ENCODE results near the gene AVPR2.

Gene AVPR2

DNA sequence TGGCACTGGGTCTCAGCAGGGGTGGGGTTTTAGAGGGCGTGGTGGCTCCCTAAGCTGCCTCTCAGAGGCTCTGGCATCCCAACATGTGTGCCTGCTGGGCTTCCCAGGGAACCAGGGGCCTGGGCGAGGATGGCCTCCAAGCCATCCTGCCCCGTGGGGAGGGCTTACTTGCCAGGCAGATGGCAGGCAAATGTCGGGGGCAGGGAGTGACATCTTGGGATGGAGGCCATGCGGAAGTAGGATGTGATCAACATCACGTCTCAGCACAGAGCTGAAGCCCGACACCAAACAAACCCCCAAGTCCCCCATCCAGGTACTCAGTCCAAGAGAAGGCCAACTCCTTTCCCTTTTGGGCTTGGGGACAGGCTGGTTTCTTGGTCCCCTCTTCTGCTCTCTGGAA, 23.2 kb upstream of the AVPR2 start:
- TF ChIP-seq CTCF (IDR thresholded peaks at IDR 0.05): no peak
- Histone ChIP-seq H3K27ac (no peak overlapping the region), H3K9me3 (no peaks in the 10 kb centered on the region), H3K4me3 (ENCODE audit: low read depth in 1 of 2, low read length in 1 of 2) (no peak overlapping the region), H3K36me3 (no peaks in the 10 kb centered on the region), H3K27me3 (peaks cover 90% of the 10 kb centered on the region), H3K4me1 (ENCODE audit: control insufficient read depth in 1 of 2, insufficient read depth in 1 of 2, low read depth in 1 of 2, low read length in 1 of 2) (no peaks in the 10 kb centered on the region)

- Histone ChIP-seq H3K27me3 (peaks cover 98% of the 10 kb centered on the region), H3K27ac (no peak overlapping the region), H3K9me3 (no peaks in the 10 kb centered on the region), H3K36me3 (no peaks in the 10 kb centered on the region), H3K4me3 (ENCODE audit: low read depth in 1 of 2, low read length in 1 of 2) (no peak overlapping the region), H3K4me1 (ENCODE audit: control insufficient read depth in 1 of 2, insufficient read depth in 1 of 2, low read depth in 1 of 2, low read length in 1 of 2) (no peaks in the 10 kb centered on the region)
- TF ChIP-seq CTCF (IDR thresholded peaks at IDR 0.05): no peak
These were observed 22.4 kb upstream of the AVPR2 start for GRCh38 chrX:153882086-153882498.

GRCh38 chrX:153882557-153882956, 21.9 kb upstream of the AVPR2 start:
- Histone ChIP-seq H3K4me3 (ENCODE audit: low read depth in 1 of 2, low read length in 1 of 2) (no peak overlapping the region), H3K36me3 (no peaks in the 10 kb centered on the region), H3K27me3 (peaks cover 100% of the 10 kb centered on the region), H3K4me1 (ENCODE audit: control insufficient read depth in 1 of 2, insufficient read depth in 1 of 2, low read depth in 1 of 2, low read length in 1 of 2) (no peaks in the 10 kb centered on the region), H3K27ac (no peak overlapping the region), H3K9me3 (no peaks in the 10 kb centered on the region)
- no peak for TF ChIP-seq CTCF (IDR thresholded peaks at IDR 0.05)

GRCh38 chrX:153883163-153883843, 21.2 kb upstream of the AVPR2 start:
- H3K36me3 ChIP-seq: no peaks in the 10 kb centered on the region
- no peaks in the 10 kb centered on the region for H3K4me1 ChIP-seq (ENCODE audit: control insufficient read depth in 1 of 2, insufficient read depth in 1 of 2, low read depth in 1 of 2, low read length in 1 of 2)
- H3K27me3 ChIP-seq: peaks cover 100% of the 10 kb centered on the region
- H3K4me3 ChIP-seq (ENCODE audit: low read depth in 1 of 2, low read length in 1 of 2): no peak overlapping the region
- H3K27ac ChIP-seq: no peak overlapping the region
- H3K9me3 ChIP-seq: no peaks in the 10 kb centered on the region
- TF ChIP-seq CTCF (IDR thresholded peaks at IDR 0.05): no peak

DNA sequence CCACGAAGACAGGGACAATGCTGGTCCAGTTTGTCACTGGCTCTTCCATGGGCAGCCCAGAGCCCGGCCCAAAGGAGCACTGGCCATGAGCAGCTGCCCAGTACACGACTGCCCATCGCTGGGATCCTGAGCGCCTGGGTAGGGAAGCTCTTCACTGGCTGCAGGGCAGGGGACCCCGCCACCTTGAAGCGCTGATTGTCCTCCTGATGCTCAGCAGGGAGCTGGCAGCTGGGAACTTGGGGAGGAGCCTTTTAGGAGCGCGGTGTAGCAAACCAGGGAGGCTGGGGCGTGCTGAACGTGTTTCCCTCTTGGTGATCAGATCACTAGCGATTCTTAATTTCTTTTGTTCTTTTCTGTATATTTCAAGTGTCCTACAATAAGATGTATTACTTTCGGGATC, 20.3 kb upstream of the AVPR2 start:
- no peak for TF ChIP-seq CTCF (IDR thresholded peaks at IDR 0.05)
- H3K27ac ChIP-seq: no peak overlapping the region
- no peaks in the 10 kb centered on the region for H3K4me1 ChIP-seq (ENCODE audit: control insufficient read depth in 1 of 2, insufficient read depth in 1 of 2, low read depth in 1 of 2, low read length in 1 of 2)
- H3K27me3 ChIP-seq: peaks cover 100% of the 10 kb centered on the region
- no peaks in the 10 kb centered on the region for H3K9me3 ChIP-seq
- no peaks in the 10 kb centered on the region for H3K36me3 ChIP-seq
- H3K4me3 ChIP-seq (ENCODE audit: low read depth in 1 of 2, low read length in 1 of 2): no peak overlapping the region
